ENCODE data around the gene KRT36.

Gene KRT36

DNA sequence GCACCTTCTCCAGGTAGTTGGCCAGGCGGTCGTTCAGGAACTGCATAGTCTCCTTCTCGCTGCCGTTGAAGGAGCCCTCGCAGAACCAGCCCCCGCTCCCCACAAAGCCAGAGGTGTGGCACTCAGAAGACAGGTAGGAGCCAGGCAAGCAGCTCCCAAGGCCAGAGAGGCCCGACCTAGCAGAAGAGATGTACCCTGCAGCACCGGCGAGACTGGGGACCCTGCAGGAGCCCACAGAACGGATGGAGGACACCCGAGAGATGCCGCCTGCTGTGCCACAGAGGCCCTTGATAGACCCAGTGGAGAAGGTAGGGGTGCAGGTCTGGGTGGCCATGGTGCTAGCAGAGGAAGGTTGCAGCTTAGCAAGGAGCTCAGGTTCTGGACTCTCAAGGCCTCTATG is at the start of gene KRT36:
TSS of gene KRT36 (minus strand) at position 380 of the 400 bp plus-strand sequence. CDS start at position 334, 46 bp downstream.
- DNase-seq (ENCODE audit: low read depth): no peak

DNA sequence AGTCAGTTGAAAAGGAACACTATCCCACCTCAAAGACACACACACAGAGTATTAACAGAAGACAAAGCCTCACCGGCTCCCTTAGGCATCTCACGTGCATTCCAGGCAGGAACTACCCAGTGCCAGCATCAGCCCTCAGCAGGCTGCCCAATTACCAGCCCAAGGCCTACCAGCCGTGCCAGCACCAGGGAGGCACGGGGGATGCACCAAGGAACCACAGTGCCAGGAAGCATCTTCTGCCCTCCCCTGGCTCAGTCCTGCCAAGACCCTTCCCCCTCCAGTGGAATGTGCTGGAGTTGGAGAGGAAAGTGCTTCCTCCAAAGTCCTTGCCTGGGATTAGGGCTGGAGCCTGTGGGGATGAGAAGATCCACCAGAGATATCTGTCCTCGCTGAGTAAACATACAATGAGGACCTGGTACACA is 49.4 kb upstream of the KRT36 start:
- no peak for DNase-seq (ENCODE audit: low read depth)

GRCh38 chr17:41538565-41538991 is 48.9 kb upstream of the KRT36 start:
- no peak for DNase-seq (ENCODE audit: low read depth)

- peak; percentile 31 for DNase-seq (ENCODE audit: low read depth)
Observed at GRCh38 chr17:41537990-41538389, 48.3 kb upstream of the KRT36 start.

- no peak for DNase-seq (ENCODE audit: low read depth)
Observed at GRCh38 chr17:41537614-41537954, 47.9 kb upstream of the KRT36 start.

DNA sequence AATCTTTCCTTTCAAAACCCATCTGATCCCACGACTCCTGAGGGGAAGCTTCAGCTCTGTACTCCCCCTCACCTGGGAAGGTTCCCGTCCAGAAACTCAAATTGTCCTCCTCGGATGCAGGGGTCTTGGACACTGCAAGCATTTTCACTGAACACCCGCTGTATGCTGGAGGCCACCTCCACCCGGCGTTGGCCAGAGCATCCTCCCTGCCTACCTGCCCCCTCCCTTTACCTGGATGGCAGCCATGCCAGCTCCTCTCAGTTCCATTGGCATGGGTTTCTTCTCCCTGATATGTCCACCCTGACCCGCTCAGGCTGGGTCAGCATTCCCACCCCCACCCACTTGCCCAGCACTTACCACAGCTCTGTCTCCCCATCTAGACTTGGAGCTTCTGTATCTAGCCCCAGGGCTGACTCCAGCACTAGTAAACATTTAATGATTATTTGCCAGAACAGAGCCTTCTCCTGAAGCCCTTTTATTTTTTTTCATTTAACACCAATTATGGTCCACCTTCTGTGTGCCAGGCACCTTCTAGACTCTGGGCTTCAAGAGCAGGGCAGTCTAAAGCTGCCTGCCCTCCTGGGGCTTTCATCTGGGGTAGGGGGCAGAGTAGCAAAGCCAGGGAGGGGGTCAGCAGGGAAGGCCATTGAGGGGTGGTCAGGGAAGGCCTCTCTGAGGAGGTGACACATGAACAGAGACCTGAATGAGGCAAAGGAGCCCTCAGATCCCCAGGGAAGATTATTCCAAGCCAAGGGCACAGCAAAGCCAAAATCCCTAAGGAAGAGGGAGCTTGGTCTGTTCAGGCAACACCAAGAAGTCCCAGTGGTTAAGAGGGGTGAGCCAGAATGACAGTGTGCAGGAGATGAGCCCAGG is 47.3 kb upstream of the KRT36 start:
- DNase-seq (ENCODE audit: low read depth): no peak

GRCh38 chr17:41535764-41536481 is 46.2 kb upstream of the KRT36 start:
- no peak for DNase-seq (ENCODE audit: low read depth)

DNA sequence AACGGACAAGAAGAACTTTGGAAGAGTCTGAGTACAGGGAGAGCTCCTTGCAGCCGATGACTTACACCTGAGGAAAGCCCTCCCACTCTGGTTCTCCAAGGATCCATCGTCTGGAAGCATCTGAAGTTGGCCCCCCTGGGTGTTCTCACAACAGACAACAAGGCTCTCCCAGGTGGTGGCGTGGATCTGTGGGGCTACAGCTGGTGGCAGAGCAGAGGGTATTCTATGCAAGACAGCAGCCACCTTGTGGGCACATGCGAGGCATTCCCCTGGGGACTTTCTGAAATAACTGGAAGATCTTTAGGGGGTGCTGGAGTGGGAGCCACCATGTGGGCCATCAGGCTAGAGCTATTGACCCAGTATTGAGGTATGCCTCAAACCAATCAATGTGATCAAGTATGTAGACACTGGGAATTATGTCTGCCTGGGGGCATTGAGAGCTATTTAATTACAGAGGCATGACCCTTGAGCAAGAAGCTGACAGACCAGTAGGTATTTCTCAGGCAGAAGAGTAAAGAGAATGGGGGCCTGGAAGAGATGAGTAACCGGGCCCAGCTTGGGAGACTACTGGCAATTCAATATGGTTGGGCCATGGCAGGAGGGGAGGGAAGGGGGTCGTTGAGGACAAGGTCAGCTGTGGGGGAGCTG is 45.3 kb upstream of the KRT36 start:
- no peak for DNase-seq (ENCODE audit: low read depth)

- no peak for DNase-seq (ENCODE audit: low read depth)
Observed at GRCh38 chr17:41533613-41534012, 43.9 kb upstream of the KRT36 start.

GRCh38 chr17:41532947-41533570 is 43.3 kb upstream of the KRT36 start:
- no peak for DNase-seq (ENCODE audit: low read depth)

GRCh38 chr17:41531993-41532392 is 42.3 kb upstream of the KRT36 start:
- no peak for DNase-seq (ENCODE audit: low read depth)

- no peak for DNase-seq (ENCODE audit: low read depth)
Observed at GRCh38 chr17:41530062-41531048, 40.6 kb upstream of the KRT36 start.

- no peak for DNase-seq (ENCODE audit: low read depth)
Observed at GRCh38 chr17:41529491-41529915, 39.8 kb upstream of the KRT36 start.

GRCh38 chr17:41528959-41529353 is 39.2 kb upstream of the KRT36 start:
- DNase-seq (ENCODE audit: low read depth): no peak

DNA sequence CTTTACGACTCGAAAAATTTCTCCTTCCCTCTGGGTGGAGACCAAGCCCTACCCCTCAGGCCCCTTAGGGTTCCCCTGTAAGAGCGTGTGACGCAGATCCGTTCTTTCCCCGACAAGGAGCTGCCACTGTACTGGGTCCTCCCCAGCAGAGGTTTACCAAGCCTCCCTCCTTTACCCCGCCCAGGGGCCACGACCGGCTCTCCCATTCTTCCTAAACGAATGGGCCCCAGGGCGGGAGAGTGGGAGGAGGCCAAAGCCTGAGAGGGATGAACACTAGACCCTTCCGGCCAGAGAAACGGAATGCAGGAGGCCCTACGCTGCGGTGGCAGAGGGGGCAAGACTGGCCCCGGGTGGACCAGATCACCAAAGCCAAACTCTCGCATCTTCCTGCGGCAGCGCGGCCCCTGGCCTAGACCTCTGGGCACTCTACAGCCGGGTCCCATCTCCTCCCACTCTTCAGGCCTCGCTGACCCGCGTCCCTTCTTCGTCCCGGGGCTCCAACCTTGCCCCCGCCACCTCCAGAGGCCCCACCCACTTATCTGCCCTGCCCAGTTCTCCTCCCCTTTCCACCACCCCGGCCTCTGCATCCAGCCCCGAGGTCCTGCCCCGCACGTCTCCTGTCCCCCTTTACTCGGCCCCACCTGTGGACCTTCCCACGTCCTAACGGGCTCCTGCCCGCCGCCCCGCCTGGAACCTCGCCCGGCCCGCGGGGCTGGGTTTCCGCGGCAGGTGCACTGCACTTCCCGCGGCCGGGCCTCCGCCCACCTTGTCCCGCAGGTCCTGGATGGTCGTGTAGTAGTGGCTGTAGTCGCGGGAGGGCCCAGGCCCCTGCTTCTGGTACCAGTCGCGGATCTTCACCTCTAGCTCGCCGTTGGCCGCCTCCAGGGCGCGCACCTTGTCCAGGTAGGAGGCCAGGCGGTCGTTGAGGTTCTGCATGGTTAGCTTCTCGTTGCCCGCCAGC is 37.6 kb upstream of the KRT36 start:
- DNase-seq (ENCODE audit: low read depth): no peak

DNA sequence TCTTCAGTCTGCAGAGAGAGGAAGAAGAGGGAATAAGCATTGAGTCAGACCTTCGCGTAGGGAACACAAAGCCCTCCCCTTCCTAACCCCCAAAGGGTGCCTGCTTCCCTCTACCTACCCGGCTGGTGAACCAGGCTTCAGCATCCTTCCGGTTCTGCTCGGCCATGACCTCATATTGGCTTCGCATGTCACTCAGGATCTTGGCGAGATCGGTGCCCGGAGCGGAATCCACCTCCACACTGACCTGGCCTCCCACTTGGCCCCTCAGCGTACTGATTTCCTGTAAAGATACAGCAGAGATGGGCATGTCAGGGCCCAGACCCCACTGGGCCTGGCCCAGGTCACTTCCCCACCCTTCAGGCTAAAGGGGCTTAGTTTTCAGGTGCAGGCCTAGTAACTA is 34.6 kb upstream of the KRT36 start:
- no peak for DNase-seq (ENCODE audit: low read depth)

GRCh38 chr17:41523787-41524186 is 34.1 kb upstream of the KRT36 start:
- DNase-seq (ENCODE audit: low read depth): no peak

GRCh38 chr17:41523225-41523593 is 33.5 kb upstream of the KRT36 start:
- no peak for DNase-seq (ENCODE audit: low read depth)

DNA sequence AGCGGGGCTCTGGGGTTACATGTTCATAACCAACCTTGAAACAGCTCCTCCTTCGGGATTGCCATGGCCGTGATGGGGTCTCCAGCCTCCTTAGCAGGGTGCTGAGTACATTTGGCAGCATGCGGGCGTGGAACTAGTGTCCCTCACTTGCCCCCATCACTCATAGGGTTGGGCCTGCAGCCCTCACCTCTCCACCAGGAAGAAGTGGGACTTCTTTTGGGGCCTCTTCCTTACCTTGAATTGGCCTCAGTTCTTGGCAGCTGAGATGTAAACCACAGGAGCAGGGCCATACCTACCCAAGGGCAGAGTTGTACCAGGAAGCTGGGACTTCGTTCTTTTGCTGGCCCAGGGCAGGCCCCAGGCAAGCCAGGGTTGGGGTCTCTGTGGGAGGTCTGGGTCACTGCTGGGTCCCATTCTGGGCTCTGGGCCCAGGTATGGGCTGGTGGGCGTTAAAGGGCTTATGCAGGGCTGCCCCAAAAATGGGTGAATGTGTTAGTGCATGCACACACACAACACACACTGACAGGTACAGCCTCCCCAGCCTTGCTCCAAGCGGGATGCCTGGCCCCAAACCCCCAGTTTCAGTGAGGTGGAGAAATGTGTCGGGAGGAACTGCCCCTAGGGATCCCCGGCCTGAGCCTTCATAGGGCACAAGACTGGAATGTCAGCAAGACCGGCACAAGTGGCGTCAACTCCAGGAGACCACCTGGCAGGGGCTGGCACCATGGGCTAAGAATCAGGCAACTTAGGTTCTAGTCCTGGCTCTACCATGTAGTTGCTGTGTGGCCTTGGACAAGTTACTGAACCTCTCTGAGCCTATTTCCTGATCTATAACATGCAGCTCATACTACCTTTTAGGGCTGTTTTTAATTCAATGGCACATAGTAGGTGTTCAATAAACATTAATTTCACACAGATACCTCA is 32.9 kb upstream of the KRT36 start:
- DNase-seq (ENCODE audit: low read depth): no peak

Data from fibroblast of gingiva (primary cell).